Karpas-422 (cell line): Measurements from ENCODE around the gene IFNL1. TPM values are rescaled to one million over a fixed set of nuclear protein-coding genes. Genes with fewer than 3 reads are reported as not detected.
A peak's percentile ranks its signal among the peaks of the same experiment; 100 is the strongest.
"Not testable (repeated sequence)": the region's sequence is repeated elsewhere in the genome, so short reads cannot be mapped to it uniquely, and the experiment has no call there.

Experiments used
- DNase-seq: peaks from one replicate; pipeline ENCODE4 v3.0.0-alpha.2; 2015
- H2AFZ ChIP-seq: fragments of 200-600 bp; sonication (generic); 2 replicates; pipeline ENCODE4 v1.6.1; 2014; ENCODE audit warnings: antibody characterized with exemption, low read length, mixed read lengths
- H3K27ac ChIP-seq: fragments of 200-600 bp; sonication (generic); 2 replicates; pipeline ENCODE4 v1.5.1; 2014; ENCODE audit warnings: mild to moderate bottlenecking, low read length, moderate library complexity
- H3K27me3 ChIP-seq: fragments of 200-600 bp; sonication (generic); 2 replicates; pipeline ENCODE4 v1.6.1; 2014; ENCODE audit warnings: low read length, mixed read lengths
- H3K36me3 ChIP-seq: fragments of 200-600 bp; sonication (generic); 2 replicates; pipeline ENCODE4 v1.6.1; 2014; ENCODE audit warnings: low read length, mixed read lengths; ENCODE audit not compliant: insufficient read depth
- H3K4me1 ChIP-seq: fragments of 200-600 bp; sonication (generic); 2 replicates; pipeline ENCODE4 v1.6.1; 2014; ENCODE audit warnings: mild to moderate bottlenecking, low read length, mixed read lengths
- H3K4me2 ChIP-seq: fragments of 200-600 bp; sonication (generic); 2 replicates; pipeline ENCODE4 v1.6.1; 2014; ENCODE audit warnings: low read length, low read depth, mild to moderate bottlenecking; ENCODE audit not compliant: poor library complexity, severe bottlenecking
- H3K4me3 ChIP-seq: fragments of 200-600 bp; sonication (generic); 2 replicates; pipeline ENCODE4 v1.5.1; 2014; ENCODE audit warnings: mild to moderate bottlenecking, antibody characterized with exemption, low read length, mixed read lengths
- H3K79me2 ChIP-seq: fragments of 200-600 bp; sonication (generic); 2 replicates; pipeline ENCODE4 v1.6.1; 2014; ENCODE audit warnings: mild to moderate bottlenecking, low read length, mixed read lengths
- H3K9ac ChIP-seq: fragments of 200-600 bp; sonication (generic); 2 replicates; pipeline ENCODE4 v1.6.0; 2014; ENCODE audit warnings: low read length
- H3K9me2 ChIP-seq: fragments of 200-600 bp; sonication (generic), shearing (Covaris generic); replicated peaks from 2 replicates; pipeline ENCODE4 v1.6.0; 2014; ENCODE audit warnings: mild to moderate bottlenecking, low read length, moderate library complexity; ENCODE audit not compliant: insufficient read depth
- H3K9me3 ChIP-seq: fragments of 300-700, 200-600 bp; sonication (generic); 2 replicates; pipeline ENCODE4 v1.6.1; 2014; ENCODE audit warnings: low read length, mixed read lengths
- H4K20me1 ChIP-seq: fragments of 200-600 bp; sonication (generic); 2 replicates; pipeline ENCODE4 v1.6.1; 2014; ENCODE audit warnings: mild to moderate bottlenecking, antibody characterized with exemption, low read length, low read depth; ENCODE audit not compliant: insufficient read depth
- total RNA-seq: library from RNA; depleted of rRNA; stranded (reverse); fragments of >200 nt; shearing (Covaris generic); gene quantifications from 2 replicates; pipeline ENCODE4 v1.2.3, GENCODE V29; 2014; ENCODE audit warnings: low replicate concordance

Gene IFNL1
- total RNA-seq, 1 experiment from 2014 or later: not detected

DNA sequence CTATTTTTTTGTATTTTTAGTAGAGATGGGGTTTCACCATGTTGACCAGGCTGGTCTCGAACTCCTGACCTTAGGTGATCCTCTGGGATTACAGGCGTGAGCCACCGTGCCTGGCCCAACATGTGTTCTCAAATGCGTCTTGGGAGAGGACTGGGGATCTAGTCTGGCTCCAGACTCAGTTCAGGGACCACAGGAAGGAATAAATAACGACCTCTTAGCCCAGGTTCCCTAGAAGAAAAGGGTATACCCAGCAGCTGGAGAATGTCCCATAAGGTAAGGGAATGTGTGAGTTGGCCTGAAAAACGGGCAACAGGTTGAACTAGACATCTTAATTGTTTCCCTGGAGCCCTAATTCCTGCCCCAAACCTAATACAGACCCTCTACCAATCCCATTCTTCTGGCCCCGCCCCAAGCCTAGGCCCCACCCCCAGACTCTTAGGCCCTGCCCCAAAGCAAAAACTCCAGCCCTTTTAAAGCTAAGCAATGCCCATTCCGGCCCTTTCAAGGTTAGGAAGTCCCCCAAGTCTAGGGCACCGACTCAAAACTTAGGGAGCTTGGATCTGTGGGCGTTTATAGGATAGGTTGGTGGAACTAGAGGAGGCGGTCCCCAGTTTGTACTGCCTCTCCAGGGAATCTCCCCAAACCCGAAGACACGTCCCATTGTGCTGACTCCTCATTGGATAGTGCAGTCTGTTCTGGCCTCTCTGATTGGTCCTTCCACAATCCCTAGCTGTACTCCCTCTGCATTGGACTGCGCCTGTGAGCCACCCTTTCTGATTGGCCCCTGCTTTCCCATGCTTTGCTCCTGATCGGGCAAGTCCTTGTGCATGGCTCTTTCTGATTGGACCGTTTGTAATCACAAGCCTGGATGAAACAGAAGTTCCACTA is 29.8 kb downstream of the IFNL1 start:
- DNase-seq: peak; percentile 52
- Histone ChIP-seq H3K79me2 (no peaks in the 10 kb centered on the region), H3K4me1 (no peaks in the 10 kb centered on the region), H3K9me2 (no peaks in the 10 kb centered on the region), H3K36me3 (no peaks in the 10 kb centered on the region), H4K20me1 (no peaks in the 10 kb centered on the region), H3K9me3 (no peaks in the 10 kb centered on the region), H2AFZ (no peak overlapping the region), H3K4me2 (no peak overlapping the region), H3K27ac (no peak overlapping the region), H3K9ac (no peak overlapping the region), H3K4me3 (no peak overlapping the region), H3K27me3 (no peaks in the 10 kb centered on the region)

DNA sequence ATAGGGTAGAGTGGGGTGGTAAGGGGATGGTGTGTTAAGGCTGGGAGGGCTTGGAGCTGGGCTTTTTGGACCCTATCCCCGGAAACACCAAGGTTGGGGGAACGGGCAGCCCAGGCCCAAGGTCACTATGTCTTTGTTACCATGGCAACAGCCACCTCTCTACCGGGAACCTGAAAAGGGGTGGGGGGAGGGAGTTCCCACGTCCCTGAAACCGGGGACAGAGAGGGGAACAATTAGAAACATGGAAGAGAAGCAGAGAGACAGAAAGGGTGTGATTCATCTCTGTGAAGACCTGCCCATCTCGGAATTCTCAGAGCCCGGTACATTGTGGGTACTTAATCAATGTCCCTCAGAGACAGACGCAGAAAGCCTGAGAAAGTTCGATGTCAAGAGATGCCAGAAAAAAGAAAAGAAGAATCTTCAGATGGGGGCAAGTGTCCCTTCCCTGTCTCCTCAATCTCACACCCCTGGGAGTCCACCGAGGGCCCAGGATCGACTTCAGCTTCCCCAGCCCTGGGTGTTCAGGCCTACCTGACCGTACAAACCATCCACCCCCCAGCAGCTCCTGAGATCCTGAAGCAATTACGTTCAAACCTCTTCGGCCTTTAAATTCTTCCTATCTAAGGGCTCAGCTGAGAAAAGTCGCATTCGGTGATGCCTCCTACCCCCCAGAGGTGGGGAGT is 31.3 kb downstream of the IFNL1 start:
- Histone ChIP-seq H3K4me1 (no peaks in the 10 kb centered on the region), H3K9me2 (no peaks in the 10 kb centered on the region), H3K27ac (no peak overlapping the region), H3K79me2 (no peaks in the 10 kb centered on the region), H3K36me3 (no peaks in the 10 kb centered on the region), H3K9me3 (no peaks in the 10 kb centered on the region), H4K20me1 (no peaks in the 10 kb centered on the region), H3K27me3 (no peaks in the 10 kb centered on the region), H3K4me2 (no peak overlapping the region), H3K4me3 (no peak overlapping the region), H2AFZ (no peak overlapping the region), H3K9ac (no peak overlapping the region)
- DNase-seq: no peak

DNA sequence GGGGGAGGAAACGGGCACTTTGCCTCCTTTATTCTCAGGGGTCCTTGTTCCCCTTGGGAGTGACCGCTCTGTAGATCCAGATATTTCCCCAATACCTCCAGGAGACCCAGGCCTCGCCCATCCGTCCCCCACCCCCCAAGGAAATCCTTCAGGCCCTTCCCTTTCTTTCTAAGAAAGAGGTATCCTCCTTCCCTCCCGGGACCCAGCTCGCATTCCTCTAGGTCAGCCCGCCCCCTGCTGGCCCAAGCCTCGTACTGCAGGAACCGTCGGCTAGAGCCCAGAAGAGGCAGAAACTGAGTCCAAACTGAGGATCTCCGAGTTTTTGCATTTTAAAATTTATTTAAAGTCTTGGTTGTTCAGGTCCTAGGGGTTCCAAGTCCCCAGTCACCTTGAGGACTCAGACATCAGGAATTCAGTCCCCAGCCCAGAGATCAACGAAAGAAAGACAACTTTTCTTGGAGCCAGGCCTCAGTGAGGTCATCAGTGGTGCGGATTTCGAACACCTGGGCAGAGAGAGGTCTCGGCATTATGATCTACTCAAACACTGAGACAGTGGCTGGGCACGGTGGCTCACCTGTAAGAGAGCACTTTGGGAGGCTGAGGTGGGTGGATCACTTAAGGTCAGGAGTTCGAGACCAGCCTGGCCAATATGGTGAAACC is 32.0 kb downstream of the IFNL1 start:
- Histone ChIP-seq H4K20me1 (no peaks in the 10 kb centered on the region), H3K27me3 (no peaks in the 10 kb centered on the region), H3K4me3 (no peak overlapping the region), H3K36me3 (no peaks in the 10 kb centered on the region), H3K9me2 (no peaks in the 10 kb centered on the region), H2AFZ (no peak overlapping the region), H3K9ac (no peak overlapping the region), H3K79me2 (no peaks in the 10 kb centered on the region), H3K4me1 (no peaks in the 10 kb centered on the region), H3K9me3 (no peaks in the 10 kb centered on the region), H3K27ac (no peak overlapping the region), H3K4me2 (no peak overlapping the region)
- peak; percentile 89 for DNase-seq

DNA sequence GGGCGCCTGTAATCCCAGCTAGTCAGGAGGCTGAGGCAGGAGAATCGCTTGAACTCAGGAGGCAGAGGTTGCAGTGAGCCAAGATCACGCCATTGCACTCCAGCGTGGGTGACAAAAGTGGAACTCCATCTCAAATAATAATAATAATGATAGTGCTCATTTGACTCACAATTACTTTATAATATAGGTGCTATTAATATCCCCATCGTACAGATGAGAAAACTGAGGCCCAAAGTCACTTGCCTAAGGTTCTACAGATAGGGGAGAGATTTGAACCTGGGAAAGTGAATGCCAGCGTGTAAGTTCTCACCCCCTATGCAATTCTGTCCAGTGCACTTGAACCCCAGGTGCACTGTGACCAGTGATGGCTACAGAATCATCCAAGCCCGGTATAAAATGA is 33.7 kb downstream of the IFNL1 start:
- H3K27ac ChIP-seq: no peak overlapping the region
- no peaks in the 10 kb centered on the region for H3K36me3 ChIP-seq
- H3K9ac ChIP-seq: no peak overlapping the region
- no peaks in the 10 kb centered on the region for H3K27me3 ChIP-seq
- H3K9me2 ChIP-seq: no peaks in the 10 kb centered on the region
- no peak overlapping the region for H3K4me3 ChIP-seq
- no peak overlapping the region for H3K4me2 ChIP-seq
- no peak for DNase-seq
- no peaks in the 10 kb centered on the region for H3K79me2 ChIP-seq
- H3K9me3 ChIP-seq: no peaks in the 10 kb centered on the region
- H2AFZ ChIP-seq: no peak overlapping the region
- H3K4me1 ChIP-seq: no peaks in the 10 kb centered on the region
- H4K20me1 ChIP-seq: no peaks in the 10 kb centered on the region

DNA sequence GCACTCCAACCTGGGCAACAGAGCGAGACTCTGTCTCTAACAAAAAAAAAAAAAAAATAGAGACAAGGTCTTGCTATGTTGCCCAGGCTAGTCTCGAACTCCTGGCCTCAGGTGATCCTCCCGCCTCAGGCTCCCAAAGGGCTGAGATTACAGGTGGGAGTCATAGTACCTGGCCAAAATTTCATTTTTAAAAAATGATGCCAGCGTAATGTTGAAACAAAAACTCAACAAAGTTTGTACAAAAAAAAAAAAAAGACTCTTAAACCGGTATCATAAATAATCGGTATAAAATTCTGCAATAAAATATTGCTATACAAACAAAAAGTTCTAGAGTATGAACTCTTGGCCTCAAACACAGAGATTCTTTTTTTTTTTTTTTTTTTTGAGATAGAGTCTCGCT is 36.1 kb downstream of the IFNL1 start:
- H3K36me3 ChIP-seq: no peaks in the 10 kb centered on the region
- DNase-seq: no peak
- H3K9me3 ChIP-seq: no peaks in the 10 kb centered on the region
- no peak overlapping the region for H3K27ac ChIP-seq
- no peak overlapping the region for H3K9ac ChIP-seq
- no peaks in the 10 kb centered on the region for H3K4me1 ChIP-seq
- H3K79me2 ChIP-seq: no peaks in the 10 kb centered on the region
- no peak overlapping the region for H3K4me2 ChIP-seq
- H4K20me1 ChIP-seq: no peaks in the 10 kb centered on the region
- H3K4me3 ChIP-seq: no peak overlapping the region
- H3K27me3 ChIP-seq: no peaks in the 10 kb centered on the region
- no peaks in the 10 kb centered on the region for H3K9me2 ChIP-seq
- H2AFZ ChIP-seq: no peak overlapping the region

DNA sequence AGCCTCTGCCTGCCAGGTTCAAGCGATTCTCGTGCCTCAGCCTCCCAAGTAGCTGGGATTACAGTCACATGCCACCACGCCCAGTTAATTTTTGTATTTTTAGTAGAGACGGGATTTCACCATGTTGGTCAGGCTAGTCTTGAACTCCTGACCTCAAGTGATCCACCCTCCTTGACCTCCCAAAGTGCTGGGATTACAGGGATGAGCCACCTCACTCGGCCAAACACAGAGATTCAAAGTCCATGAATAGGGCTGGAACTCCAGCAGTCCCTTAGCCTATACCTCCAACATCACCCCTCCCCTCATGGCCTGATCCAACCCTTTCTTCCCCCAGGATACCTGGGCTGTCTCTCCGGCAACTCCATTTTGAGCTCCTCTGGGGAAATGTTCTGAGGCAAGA is 36.5 kb downstream of the IFNL1 start:
- DNase-seq, H3K79me2 ChIP-seq, H3K27ac ChIP-seq, H3K4me2 ChIP-seq, H3K36me3 ChIP-seq, H3K9me2 ChIP-seq, H4K20me1 ChIP-seq, H3K9ac ChIP-seq, H3K4me1 ChIP-seq, H3K9me3 ChIP-seq, H3K4me3 ChIP-seq, H3K27me3 ChIP-seq, H2AFZ ChIP-seq: not testable (repeated sequence)

DNA sequence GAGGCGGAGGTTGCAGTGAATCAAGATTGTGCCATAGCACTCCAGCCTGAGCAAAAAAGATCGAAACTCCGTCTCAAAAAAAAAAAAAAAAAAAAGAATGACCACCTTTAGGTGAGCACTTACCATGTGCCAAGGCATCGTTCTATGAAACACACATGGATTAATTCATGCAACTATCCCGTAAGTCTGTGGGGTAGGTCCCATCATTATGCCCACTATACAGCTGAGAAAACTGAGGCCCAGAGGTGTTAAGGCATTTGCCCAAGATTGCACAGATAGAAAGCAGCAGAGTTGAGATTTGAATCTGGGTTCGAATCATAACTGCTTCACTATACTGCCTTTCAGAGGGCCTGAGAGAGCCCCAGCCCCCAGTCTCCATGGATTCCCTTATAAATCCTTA is 37.3 kb downstream of the IFNL1 start:
- no peaks in the 10 kb centered on the region for H3K9me2 ChIP-seq
- no peak overlapping the region for H3K4me2 ChIP-seq
- no peak overlapping the region for H3K4me3 ChIP-seq
- DNase-seq: no peak
- no peaks in the 10 kb centered on the region for H3K27me3 ChIP-seq
- no peaks in the 10 kb centered on the region for H3K4me1 ChIP-seq
- H2AFZ ChIP-seq: no peak overlapping the region
- no peaks in the 10 kb centered on the region for H4K20me1 ChIP-seq
- H3K27ac ChIP-seq: no peak overlapping the region
- no peaks in the 10 kb centered on the region for H3K79me2 ChIP-seq
- H3K9ac ChIP-seq: no peak overlapping the region
- H3K36me3 ChIP-seq: no peaks in the 10 kb centered on the region
- H3K9me3 ChIP-seq: no peaks in the 10 kb centered on the region

DNA sequence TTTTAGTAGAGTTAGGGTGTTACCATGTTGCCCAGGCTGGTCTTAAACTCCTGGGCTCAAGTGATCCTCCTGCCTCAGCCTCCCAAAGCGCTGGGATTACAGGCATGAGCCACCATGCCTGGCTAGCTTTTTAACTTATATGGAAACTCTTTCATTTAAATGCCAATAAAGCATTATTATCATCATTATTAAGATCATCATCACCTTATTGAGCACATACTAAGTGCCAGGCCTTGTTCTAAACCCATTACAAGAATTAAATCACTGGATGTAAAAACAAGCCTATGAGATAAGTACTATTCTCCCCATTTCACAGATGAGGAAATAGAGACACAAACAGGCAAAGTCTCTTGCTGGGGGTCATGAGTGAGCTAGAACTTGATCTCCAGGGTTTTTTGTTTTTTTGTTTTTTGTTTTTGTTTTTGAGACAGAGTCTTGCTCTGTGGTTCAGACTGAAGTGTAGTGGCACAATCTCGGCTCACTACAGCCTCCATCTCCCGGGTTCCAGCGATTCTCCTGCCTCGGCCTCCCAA is 38.3 kb downstream of the IFNL1 start:
- H3K4me3 ChIP-seq: no peak overlapping the region
- no peak for DNase-seq
- no peaks in the 10 kb centered on the region for H3K79me2 ChIP-seq
- no peak overlapping the region for H3K27ac ChIP-seq
- H3K36me3 ChIP-seq: no peaks in the 10 kb centered on the region
- no peaks in the 10 kb centered on the region for H3K9me3 ChIP-seq
- no peaks in the 10 kb centered on the region for H3K27me3 ChIP-seq
- no peak overlapping the region for H3K4me2 ChIP-seq
- no peak overlapping the region for H3K9ac ChIP-seq
- no peaks in the 10 kb centered on the region for H3K4me1 ChIP-seq
- H2AFZ ChIP-seq: no peak overlapping the region
- no peaks in the 10 kb centered on the region for H4K20me1 ChIP-seq
- H3K9me2 ChIP-seq: no peaks in the 10 kb centered on the region
